Activated CD8-positive, alpha-beta T cell treated with anti-CD3 and anti-CD28 coated beads for 36 hours (primary cell): Measurements from ENCODE around the gene LEMD1. TPM values are rescaled to one million over a fixed set of nuclear protein-coding genes. Genes with fewer than 3 reads are reported as not detected.

Experiments
- ATAC-seq: fragments of 200-7000 bp; cut with Tn5 transposase; one replicate; pipeline ENCODE4 v1.10.0; 2021; ENCODE audit warnings: mild to moderate bottlenecking, moderate library complexity
- CTCF ChIA-PET: fragments of 350-600 bp; sonication (Branson Sonifier 250); formaldehyde crosslinking; loops from one replicate; lab custom pipeline; 2021; ENCODE audit warnings: antibody characterized with exemption; lab: Charles Lee
- POLR2A ChIA-PET: fragments of 350-600 bp; sonication (Branson Sonifier 250); formaldehyde crosslinking; loops from one replicate; lab custom pipeline; 2021; ENCODE audit warnings: antibody characterized with exemption; lab: Charles Lee
- DNase-seq: peaks from one replicate; pipeline ENCODE4 v3.0.0-alpha.2; 2020
- H3K27ac Mint-ChIP-seq: one replicate; pipeline ENCODE4 v1.8.0; 2021; ENCODE audit warnings: mild to moderate bottlenecking, mixed read lengths
- H3K27me3 Mint-ChIP-seq: one replicate; pipeline ENCODE4 v1.8.0; 2021; ENCODE audit warnings: mixed read lengths
- H3K36me3 Mint-ChIP-seq: one replicate; pipeline ENCODE4 v1.8.0; 2021; ENCODE audit warnings: low read depth, mixed read lengths
- H3K4me1 Mint-ChIP-seq: one replicate; pipeline ENCODE4 v1.8.0; 2021; ENCODE audit warnings: low read depth, mixed read lengths
- H3K4me3 Mint-ChIP-seq: one replicate; pipeline ENCODE4 v1.8.0; 2021; ENCODE audit warnings: mild to moderate bottlenecking, moderate library complexity, mixed read lengths
- H3K9me3 Mint-ChIP-seq: one replicate; pipeline ENCODE4 v1.8.0; 2021; ENCODE audit warnings: mixed read lengths
- CTCF ChIP-seq: fragments of 200-600 bp; IDR thresholded peaks from one replicate; pipeline ENCODE4 v1.8.0; 2022; ENCODE audit warnings: antibody characterized with exemption, mild to moderate bottlenecking
- intact Hi-C: fragments of 100-400 bp; cut with micrococcal nuclease; formaldehyde crosslinking; loops from one replicate; pipeline ENCODE4 v1.10.0; 2022
- total RNA-seq, 2 experiments: library from RNA; stranded (reverse); gene quantifications; one replicate each; pipeline ENCODE4 v1.2.3, GENCODE V29; 2021

The LEMD1 gene
- total RNA-seq, 2 experiments from 2014 or later: 0.58 to 0.81 TPM

GRCh38 chr1:205441716-205442050, 19.8 kb upstream of the LEMD1 start:
- Mint-ChIP-seq H3K9me3 (no peaks in the 10 kb centered on the region), H3K27ac (peak overlapping the region; percentile 89), H3K27me3 (no peaks in the 10 kb centered on the region), H3K4me3 (peak overlapping the region; percentile 74), H3K36me3 (no peaks in the 10 kb centered on the region), H3K4me1 (peaks cover 22% of the 10 kb centered on the region)
- DNase-seq (no peak), ATAC-seq (no peak)
- POLR2A ChIA-PET: interaction anchor here (1.0 to 1.1 kb wide), 3 partner anchors 8 to 32 kb away, joined by 3 to 4 read pairs (median 3); no protein-coding TSS in a partner anchor
- intact Hi-C loops: no loop called here
- TF ChIP-seq CTCF: no peak
- CTCF ChIA-PET: interaction anchor here (0.6 to 4.6 kb wide), 9 partner anchors 8 to 216 kb away, joined by 3 to 42 read pairs (median 4); partner anchors contain the start of gene BLACAT1

GRCh38 chr1:205441318-205441633, 19.4 kb upstream of the LEMD1 start:
- ChIA-PET POLR2A (interaction anchor here (0.9 to 1.1 kb wide), 6 partner anchors 8 to 65 kb away, joined by 3 to 4 read pairs (median 3); no protein-coding TSS in a partner anchor), CTCF (interaction anchor here (0.6 to 4.6 kb wide), 10 partner anchors 8 to 216 kb away, joined by 3 to 42 read pairs (median 4); partner anchors contain the start of gene BLACAT1)
- intact Hi-C loops: no loop called here
- H3K4me3 Mint-ChIP-seq: peak overlapping the region; percentile 74
- no peaks in the 10 kb centered on the region for H3K27me3 Mint-ChIP-seq
- ATAC-seq (no peak), DNase-seq (no peak)
- H3K4me1 Mint-ChIP-seq: peaks cover 22% of the 10 kb centered on the region
- no peaks in the 10 kb centered on the region for H3K36me3 Mint-ChIP-seq
- no peaks in the 10 kb centered on the region for H3K9me3 Mint-ChIP-seq
- peak overlapping the region; percentile 89 for H3K27ac Mint-ChIP-seq
- no peak for TF ChIP-seq CTCF

- H3K36me3 Mint-ChIP-seq: no peaks in the 10 kb centered on the region
- ChIA-PET CTCF (interaction anchor here (0.6 to 4.6 kb wide), 9 partner anchors 9 to 217 kb away, joined by 3 to 42 read pairs (median 4); partner anchors contain the start of gene BLACAT1), POLR2A (interaction anchor here (0.7 to 1.1 kb wide), 7 partner anchors 9 to 95 kb away, joined by 3 to 4 read pairs (median 3); no protein-coding TSS in a partner anchor)
- H3K27ac Mint-ChIP-seq: peak overlapping the region; percentile 89
- H3K27me3 Mint-ChIP-seq: peaks cover 1% of the 10 kb centered on the region
- ATAC-seq (peak; percentile 96), DNase-seq (peak; percentile 82)
- TF ChIP-seq CTCF: no peak
- H3K4me1 Mint-ChIP-seq: peaks cover 22% of the 10 kb centered on the region
- no peaks in the 10 kb centered on the region for H3K9me3 Mint-ChIP-seq
- peak overlapping the region; percentile 74 for H3K4me3 Mint-ChIP-seq
- intact Hi-C loops: no loop called here
Observed at GRCh38 chr1:205440476-205441317, 18.8 kb upstream of the LEMD1 start.

GRCh38 chr1:205440121-205440475, 18.2 kb upstream of the LEMD1 start:
- peak overlapping the region; percentile 74 for H3K4me3 Mint-ChIP-seq
- peak overlapping the region; percentile 89 for H3K27ac Mint-ChIP-seq
- ATAC-seq (no peak), DNase-seq (no peak)
- no peaks in the 10 kb centered on the region for H3K36me3 Mint-ChIP-seq
- ChIA-PET CTCF (interaction anchor here (1.7 to 4.6 kb wide), 6 partner anchors 9 to 104 kb away, joined by 4 to 42 read pairs (median 8); no protein-coding TSS in a partner anchor), POLR2A (interaction anchor here (1.1 kb wide), 1 partner anchor 67 kb away, joined by 3 read pairs; no protein-coding TSS in a partner anchor)
- peaks cover 1% of the 10 kb centered on the region for H3K27me3 Mint-ChIP-seq
- no peaks in the 10 kb centered on the region for H3K9me3 Mint-ChIP-seq
- intact Hi-C loops: no loop called here
- no peak for TF ChIP-seq CTCF
- peaks cover 22% of the 10 kb centered on the region for H3K4me1 Mint-ChIP-seq
